HG02610 (cell line): ENCODE data around the gene MYL11.
"Not testable (repeated sequence)": the region's sequence is repeated elsewhere in the genome, so short reads cannot be mapped to it uniquely, and the experiment has no call there.

ENCODE experiments used
- ATAC-seq: cut with Tn5 transposase; IDR thresholded peaks from one replicate; pipeline ENCODE4 v1.9.1; 2021; ENCODE audit warnings: mild to moderate bottlenecking, moderate library complexity; ENCODE audit not compliant: unreplicated experiment

Gene MYL11

GRCh38 chr16:30395155-30395991 is 20.8 kb downstream of the MYL11 start, which contains the start of gene ZNF48:
Gene ZNF48 (plus strand): TSS chr16:30395420. CDS start chr16:30395795, 375 bp downstream.
- peak; percentile 58 for ATAC-seq

GRCh38 chr16:30395992-30396585 is 21.5 kb downstream of the MYL11 start:
- no peak for ATAC-seq

GRCh38 chr16:30396627-30397026 is 22.0 kb downstream of the MYL11 start:
- not testable (repeated sequence) for ATAC-seq

- no peak for ATAC-seq
These were observed 22.5 kb downstream of the MYL11 start for GRCh38 chr16:30397056-30397455.

GRCh38 chr16:30397776-30398660 is 23.4 kb downstream of the MYL11 start:
- ATAC-seq = no peak

GRCh38 chr16:30398661-30399434 is 24.2 kb downstream of the MYL11 start:
- no peak for ATAC-seq

- no peak for ATAC-seq
These were observed 25.0 kb downstream of the MYL11 start for GRCh38 chr16:30399435-30400186.

- ATAC-seq = no peak
These were observed 27.3 kb downstream of the MYL11 start for GRCh38 chr16:30401768-30402425.

GRCh38 chr16:30406795-30407101 is 32.1 kb downstream of the MYL11 start:
- ATAC-seq = peak; percentile 9

- ATAC-seq = peak; percentile 84
These were observed 32.7 kb downstream of the MYL11 start, which contains the start of gene ZNF771 for GRCh38 chr16:30407102-30407803. Gene ZNF771 (plus strand): TSS chr16:30407606. CDS start chr16:30408054, 448 bp downstream.

- ATAC-seq = no peak
These were observed 33.4 kb downstream of the MYL11 start for GRCh38 chr16:30407804-30408534.

GRCh38 chr16:30409125-30410060 is 34.8 kb downstream of the MYL11 start:
- peak; percentile 35 for ATAC-seq

GRCh38 chr16:30413112-30413806 is 38.7 kb downstream of the MYL11 start:
- no peak for ATAC-seq

GRCh38 chr16:30414159-30414558 is 39.6 kb downstream of the MYL11 start:
- ATAC-seq = no peak

GRCh38 chr16:30416047-30416603 is 41.5 kb downstream of the MYL11 start:
- ATAC-seq = no peak
